HG03280 (cell line): ENCODE results near the gene TRERF1.
"Not testable (repeated sequence)": the region's sequence is repeated elsewhere in the genome, so short reads cannot be mapped to it uniquely, and the experiment has no call there.

Experiments used
- ATAC-seq: cut with Tn5 transposase; IDR thresholded peaks from one replicate; pipeline ENCODE4 v1.9.1; 2021; ENCODE audit warnings: mild to moderate bottlenecking, moderate library complexity; ENCODE audit not compliant: unreplicated experiment

Gene TRERF1

DNA sequence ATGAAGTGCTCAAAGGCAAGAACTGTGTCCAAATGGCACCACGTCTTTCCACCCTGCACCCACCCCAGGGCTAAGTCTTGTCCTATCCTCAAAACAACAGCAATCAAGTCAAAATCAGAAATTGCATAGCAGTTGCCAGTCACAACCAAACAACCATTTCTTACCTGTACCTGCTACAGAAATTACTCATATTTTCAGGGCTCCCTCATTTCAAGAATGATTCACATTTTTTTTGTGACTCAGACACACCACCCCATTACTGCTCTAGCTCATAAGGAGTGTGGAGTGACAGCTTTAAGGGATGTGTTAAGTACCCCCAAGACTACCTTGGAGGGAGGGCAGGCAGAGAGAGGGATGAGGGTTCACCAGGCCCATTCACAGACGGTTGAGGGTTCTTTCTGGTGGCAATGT, 111.7 kb downstream of the TRERF1 start:
- ATAC-seq = peak; percentile 68

DNA sequence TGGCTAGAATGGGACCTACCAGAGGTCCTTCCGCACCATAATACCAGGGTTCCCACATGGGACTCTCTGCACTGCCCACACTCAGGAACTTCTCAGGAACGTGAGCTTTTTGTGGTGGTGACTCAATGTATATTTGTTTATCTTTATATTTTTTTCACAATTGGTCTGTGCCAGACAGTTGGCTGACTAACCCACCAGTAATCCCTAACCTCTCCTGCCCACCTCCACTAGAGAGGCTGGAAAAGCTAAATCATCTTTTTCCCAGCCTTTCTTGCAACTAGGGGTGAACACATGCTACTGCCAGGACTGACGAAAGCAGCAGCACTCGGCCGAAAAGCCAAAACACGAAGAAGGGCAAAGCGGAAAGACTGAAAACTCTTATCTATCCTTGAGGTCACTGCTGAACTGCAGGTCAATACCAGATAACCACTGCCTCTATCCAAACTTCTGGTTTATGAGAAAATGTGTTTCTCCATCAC, 112.9 kb downstream of the TRERF1 start:
- no peak for ATAC-seq

DNA sequence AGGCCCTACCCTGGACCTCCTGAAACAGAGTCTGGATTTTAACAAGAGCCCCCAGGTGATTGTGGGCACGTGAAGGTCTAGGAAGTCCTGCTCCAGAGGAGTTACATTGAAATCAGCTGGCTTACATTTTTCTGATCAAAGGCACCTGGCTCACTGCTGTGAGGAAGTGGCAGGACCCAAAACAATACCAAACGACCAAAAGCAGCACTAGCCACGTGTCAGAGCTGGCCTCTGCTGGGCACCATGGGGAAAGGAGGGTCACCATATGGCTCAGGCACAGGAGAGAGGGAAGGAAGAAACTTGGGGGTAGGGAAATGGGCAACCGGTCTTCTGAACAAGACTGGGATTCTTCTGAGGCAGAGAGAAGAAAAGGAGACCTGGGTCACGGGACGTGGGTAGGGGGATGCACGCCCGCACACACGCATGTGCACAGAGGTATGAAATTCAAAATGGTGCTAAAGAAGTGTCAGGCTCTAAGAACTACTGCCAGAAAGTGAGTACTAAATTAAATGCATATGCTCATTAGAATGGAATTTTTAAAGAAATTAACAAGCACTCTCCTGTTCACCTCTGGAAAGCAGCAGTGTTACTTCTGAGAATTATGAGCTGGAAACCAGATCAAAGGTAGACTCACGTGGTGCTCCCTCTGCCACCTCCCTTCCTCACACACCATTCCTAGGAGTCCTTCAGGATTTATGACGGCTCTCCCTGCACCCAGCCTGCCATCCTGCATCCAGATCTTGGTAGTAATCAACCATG, 113.6 kb downstream of the TRERF1 start:
- no peak for ATAC-seq

DNA sequence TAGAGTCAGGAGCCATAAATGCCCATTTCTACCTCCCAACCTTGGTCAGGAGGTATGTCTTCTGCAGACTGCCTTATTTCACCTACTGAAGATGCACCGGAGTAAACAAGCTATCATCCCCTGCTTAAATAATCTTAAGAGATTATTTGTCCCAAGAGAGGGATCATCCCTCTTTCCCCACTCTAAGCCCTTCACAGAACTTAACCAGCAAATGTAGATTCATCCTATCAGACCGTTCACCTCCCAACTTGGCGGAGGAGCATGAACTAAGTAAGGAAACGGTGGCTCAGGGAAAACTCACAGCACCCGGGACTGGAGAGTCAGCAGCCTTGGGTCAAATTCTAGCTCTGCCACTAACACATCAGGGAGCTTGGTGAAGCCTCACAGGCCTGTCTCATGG, 115.3 kb downstream of the TRERF1 start:
- no peak for ATAC-seq

DNA sequence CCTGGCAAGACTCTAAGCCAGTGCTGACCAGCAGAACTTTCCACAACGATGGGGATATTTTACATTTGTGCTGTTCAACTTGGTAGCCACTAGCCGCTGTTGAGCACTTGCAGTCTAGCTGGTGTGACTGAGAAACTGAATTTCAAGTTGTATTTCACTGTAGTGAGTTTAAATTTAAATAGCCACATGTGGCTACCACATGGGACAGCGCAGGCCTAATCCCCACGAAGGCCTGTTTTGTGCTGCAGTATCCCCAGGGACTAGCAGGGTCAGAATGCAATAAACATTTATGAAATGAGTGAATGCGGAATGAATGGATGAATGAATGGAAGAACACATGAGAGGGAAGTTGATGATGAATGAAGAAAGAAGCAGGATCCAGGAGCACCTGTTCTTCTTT, 115.8 kb downstream of the TRERF1 start:
- no peak for ATAC-seq

DNA sequence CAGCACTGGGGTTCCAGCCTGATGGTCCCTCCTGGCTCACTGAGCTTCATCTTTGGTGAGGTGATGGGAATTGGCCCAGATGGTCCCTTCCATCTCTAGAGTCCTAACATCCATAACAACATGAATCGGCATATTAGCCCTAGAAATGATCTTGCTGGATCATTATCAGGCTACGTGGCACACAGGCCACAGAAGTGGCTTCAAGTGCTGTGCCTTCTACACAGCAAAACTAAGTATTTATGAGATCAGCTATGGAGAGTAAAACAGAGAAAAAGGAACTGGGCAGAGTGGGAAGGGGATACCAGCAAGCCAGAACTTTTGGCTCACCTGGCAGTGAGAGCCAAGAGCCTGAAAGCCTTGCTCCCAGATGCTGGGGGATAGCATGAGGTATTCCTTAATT, 116.9 kb downstream of the TRERF1 start:
- no peak for ATAC-seq

DNA sequence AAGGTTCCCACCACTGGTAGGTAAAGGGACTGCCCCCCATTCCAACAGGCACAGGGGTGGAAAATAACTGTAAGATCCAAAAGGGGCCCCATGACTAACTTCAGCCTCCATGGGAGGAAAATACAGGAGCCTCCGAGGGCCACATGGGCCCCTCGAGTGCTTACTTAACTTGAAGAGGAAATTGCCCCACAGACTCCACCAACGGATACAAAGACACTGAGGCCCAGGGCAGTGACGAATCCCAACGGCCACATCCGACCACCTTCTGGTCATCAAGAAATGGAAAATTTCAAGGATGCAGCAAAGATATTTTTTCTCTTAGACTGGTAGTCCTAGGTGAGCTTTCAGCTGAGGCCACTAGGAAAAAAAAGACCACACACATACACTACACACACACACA, 118.1 kb downstream of the TRERF1 start:
- ATAC-seq = no peak

DNA sequence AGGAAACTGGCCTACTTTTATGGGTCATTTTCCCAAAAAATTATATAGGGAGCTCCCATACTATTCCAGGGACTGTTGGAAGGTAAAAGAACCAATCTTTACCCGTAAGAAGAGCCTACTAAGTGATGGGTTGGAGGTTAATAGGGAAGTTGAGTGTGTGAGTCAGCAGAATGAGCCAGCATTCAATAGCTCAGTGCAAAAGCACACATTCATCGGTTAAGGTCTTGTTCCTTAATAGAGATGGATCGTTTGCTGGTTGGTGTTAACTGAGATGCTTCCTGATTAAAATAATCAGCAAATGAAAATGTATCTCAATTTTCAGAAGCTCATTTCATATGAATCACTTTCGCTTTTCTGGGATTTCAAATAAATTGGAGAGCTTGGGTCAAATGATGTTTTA, 118.8 kb downstream of the TRERF1 start:
- ATAC-seq = no peak

DNA sequence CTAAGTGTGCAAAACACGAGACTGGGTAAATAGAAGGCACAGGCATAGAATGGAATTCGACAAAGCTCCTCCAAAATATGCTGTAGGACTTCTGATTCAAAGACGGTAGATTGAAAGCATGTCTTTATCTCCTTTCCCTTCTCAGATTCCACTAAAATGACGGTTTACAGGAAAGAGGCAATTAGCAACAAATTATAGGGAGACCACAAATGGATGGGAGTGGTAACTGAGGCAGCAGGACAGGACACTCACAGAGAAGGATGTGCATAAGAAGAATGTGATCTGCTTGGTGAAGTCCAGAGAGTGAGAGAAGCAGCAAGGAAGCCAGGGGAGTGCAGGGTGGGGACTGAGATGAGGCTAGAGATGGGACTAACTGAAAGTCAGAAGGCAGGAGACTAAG, 120.7 kb downstream of the TRERF1 start:
- no peak for ATAC-seq

DNA sequence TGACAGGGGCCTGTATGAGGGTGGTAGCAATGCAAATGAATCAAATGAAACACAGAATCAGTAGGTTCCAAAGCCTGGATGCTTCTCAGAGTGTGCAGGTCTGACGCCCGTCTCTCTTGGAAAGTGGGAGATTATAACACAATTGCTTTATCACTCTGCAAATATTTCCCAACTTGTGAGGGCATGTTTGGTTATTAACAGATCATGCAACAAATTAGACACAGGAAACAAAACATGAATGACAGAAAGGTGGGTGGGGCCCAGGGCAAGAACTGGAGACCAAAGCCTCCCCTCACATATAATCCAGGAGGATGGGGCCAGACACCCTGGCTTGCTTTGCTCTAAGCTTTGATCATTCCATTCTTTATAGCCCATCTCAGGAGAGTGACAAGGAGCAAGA, 125.5 kb downstream of the TRERF1 start:
- no peak for ATAC-seq

DNA sequence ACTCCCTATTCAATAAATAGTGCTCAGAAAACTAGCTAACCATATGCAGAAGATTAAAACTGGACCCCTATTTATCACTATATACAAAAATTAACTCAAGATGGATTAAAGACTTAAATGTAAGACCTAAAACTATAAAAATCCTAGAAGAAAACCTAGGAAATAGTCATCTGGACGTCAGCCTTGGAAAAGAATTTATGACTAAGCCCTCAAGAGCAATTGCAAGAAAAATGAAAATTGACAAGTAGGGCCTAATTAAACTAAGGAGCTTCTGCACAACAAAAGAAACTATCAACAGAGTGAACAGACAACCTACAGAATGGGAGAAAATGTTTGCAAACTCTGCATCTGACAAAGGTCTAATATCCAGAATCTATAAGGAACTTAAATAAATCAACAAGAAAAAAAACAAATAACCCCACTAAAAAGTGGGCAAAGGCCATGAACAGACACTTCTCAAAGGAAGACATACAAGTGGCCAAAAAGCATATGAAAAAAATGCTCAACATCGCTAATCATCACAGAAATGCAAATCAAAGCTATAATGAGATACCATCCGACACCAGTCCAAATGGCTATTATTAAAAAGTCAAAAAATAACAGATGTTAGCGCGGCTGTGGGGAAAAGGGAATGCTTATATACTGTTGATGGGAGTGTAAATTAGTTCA, 126.9 kb downstream of the TRERF1 start:
- not testable (repeated sequence) for ATAC-seq

DNA sequence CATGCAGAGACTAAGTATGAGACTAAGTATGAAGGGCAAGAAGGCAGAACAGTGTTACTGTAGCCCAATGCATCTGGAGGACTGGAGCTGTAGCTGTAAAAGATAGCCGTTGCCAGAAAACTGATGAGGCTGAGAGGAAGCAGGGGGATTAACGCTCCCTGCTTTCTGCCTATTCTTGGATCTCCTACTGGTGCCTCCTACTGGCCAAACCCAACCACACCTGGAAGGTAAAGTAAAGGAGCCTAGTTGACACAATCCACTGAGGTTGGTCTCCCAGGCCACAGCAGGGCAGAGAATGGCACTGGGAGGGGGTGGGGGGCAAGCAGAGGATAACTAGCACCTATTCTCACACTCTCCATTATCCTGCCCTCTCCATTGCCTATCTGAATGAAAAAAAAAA, 129.1 kb downstream of the TRERF1 start:
- no peak for ATAC-seq

DNA sequence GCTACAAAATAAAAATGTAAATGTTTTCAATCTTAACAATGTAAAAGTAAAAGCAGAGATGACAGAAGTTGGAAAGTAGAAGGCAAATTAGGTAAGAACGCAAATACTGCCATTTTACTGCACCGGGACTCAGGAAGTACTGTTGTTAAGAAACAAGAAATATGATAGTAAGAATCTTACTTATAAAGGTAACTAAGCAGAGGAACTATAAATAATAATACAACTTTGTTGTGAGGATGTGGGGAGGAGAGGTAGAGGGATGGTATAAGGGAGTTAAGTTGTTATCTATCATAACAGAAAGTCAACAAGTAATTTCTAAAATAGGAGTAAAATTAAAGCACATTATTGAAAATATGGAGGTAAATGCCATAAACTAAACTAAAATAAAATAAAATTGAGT, 129.8 kb downstream of the TRERF1 start:
- ATAC-seq = no peak

DNA sequence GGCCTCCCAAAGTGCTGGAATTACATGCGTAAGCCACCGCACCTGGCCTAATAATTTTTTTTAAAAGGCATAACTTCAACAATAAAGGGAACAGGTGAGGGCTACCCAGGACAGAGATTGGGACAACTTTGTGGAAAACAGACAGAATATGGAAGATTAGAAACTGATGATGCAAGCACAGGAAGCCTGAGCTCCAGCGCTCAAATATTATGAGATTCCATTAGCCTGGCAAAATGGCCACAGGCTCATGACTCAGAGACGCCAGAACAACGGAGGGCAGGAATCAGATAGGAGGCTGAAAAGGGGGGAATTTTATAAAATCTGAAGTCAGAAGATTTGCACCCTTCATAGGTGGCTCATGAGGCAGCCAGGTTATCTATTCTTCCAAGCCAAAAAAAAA, 131.0 kb downstream of the TRERF1 start:
- ATAC-seq = no peak

DNA sequence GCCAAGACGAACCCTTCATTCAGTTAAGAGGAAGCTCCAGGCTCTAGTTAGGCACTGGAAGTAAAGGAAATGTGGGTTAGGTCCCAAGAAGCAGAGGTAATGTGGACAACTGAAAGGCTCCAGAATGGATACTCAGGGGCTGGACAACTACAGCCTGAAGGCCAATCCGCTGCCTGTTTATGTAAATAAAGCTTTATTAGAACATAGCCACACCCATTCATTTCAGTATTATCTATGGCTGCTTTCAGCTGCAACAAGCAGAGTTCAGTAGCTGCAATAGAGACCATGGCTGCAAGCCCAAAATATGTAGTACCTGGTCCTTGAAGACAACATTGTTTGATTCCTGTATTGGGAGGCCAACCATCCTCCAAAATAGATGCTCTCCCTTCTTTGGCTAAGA, 133.2 kb downstream of the TRERF1 start:
- ATAC-seq = no peak

DNA sequence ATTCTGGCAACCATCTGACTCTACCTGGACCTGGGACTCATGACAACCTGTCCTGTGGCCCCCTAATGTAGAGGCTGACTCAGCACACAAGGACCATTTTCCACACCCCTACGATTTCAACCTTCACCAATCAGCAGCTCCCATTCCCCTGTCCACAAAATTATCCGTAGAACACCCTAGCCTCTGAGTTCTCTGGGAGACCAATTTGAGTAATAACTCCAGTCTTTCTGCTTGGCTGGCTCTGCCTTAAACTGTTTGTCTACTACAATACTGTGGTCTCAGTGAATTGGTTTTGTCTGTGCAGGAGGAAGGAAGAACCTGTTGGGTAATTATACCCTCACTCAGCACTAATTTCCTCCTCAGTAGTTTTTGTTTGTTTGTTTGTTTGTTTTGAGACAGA, 134.7 kb downstream of the TRERF1 start:
- ATAC-seq = no peak

DNA sequence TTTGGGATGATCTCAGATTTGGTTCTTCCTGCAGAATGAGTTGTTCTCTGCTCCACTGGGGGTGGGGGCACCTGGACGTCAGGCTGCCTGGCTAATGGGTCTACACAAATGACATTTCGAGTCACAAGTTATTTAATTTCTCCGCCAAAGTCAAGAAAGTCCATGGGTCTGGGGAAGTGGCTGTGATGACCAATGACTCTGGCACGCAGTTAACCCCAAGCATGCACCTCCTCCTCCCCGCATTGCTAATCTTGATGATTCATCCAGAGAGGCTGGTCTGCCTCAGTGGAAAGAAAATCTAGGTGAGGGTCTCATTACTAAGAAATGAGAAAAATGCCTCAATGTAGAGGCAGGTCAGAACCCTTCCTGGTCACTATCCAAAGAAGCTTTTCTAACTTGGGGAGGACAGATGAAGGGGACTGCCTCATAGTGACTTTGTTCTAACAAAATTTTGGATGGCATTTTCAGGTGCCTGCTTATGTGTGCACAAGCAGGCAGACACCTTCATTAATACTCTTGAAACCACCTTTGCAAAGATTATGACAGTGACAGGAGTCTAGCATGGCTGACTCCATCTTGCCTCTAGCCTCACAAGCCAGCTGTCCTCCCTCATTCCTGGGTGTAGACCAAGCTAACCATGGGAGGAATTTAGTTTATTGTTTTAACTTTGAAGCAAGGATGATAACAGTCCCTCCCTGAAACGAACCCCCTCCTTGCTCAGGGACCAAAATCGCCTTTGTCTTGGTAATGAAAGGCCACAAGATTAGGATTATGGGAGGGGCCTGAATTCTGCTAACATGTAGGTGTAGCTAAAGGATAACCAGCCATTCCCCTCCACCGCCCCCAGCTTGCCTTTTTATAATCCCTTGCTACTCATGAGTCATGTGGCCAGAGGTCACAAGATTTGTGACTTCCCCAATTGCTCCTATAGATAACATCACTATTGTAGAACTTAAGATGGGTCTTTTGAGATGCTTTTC, 135.4 kb downstream of the TRERF1 start:
- ATAC-seq = no peak

DNA sequence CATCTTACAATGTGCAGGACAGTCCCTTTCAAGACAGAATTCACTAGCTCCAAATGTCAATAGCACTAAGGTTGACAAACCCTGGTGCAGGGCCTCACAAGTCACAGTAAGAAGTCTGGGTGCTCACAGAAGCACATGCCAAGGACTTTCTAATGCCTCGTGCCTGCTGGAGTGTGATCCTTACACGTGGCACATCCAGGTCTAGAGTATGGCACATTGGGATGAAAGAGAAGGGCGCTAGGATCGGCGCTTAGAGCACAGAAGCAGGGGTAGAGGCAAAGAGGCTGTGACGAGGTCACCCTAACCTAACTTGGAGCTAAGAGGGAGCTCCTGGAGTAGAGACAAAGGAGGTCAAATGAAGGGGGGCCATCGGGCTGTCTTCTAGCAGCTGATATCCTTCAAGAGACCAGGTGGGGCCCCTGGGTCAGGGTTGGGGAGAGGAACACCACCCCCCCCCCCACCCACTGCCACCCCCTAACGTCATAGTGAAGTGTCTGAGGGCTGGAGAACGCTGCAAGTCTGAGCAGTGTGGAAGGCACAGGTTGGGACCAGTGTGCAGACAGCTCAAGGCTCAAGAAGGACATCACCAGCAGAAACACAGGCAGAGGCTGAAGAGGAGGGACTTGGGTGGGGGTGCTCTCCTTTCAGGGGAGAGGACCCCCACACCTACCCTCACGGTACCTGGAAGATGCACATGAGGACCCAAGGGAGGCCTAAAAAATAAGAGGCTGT, 136.3 kb downstream of the TRERF1 start:
- ATAC-seq = no peak

DNA sequence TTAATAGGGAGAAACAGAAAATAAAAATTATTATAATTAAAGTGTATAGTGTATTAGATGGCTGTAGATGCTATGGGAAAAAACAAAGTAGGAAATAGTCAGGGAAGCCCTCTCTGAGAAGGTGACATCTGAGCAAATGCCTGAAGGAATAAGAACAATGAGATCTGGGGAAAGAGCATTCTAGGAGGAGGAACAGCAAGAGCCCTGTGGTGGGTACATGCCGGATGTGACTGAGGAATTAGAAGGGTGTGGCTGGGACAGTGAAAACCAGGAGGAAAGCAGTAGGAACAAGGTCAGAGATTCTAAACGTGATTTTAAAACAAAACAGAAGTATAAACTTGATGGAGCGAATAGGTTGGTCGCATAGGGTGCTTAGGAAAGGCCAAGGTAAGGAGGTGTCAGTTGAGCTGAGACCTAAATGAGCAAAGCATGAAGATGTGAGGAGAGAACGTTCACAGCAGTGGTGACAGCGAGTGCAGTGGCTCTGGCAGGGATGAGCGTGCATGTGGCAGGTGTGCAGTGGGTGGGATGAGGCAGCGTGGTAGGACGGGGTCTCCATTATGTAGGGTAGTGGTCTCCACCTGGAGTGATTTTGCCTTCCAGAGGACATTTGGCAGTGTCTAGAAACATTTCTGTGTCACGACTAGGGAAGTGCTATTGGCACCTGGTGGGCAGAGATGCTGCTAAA, 137.0 kb downstream of the TRERF1 start:
- no peak for ATAC-seq

DNA sequence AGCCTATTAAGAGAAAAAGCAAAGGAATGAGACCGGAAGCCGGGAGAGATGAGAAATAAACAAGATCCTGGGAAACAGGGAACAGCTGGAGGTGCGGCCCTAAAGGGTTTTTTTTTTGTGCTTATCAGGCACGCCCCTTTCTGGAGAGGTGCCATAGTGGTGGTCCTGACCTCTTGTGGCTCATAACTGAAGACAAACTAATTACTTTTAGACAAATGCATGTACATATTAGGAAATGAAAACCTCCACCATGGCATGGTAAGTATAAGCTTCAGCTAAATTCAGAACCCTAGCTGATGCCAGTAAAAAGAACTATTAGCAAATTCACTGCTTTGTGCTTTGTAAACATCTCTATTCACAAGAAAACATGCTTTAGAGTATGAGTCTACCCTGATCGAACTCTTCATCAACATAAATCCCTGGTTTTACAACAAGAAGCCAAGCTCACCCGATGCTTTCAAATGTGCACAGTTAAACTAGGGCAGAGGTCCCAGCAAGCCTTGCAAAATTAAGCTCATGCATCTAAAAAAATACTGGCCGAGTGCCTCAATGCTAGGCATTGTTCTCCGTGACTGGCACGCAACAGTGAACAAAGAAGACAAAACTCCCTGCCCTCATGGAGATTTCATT, 137.7 kb downstream of the TRERF1 start:
- ATAC-seq = no peak
